ENCODE data around the gene RGS7.
"Not testable (repeated sequence)": the region's sequence is repeated elsewhere in the genome, so short reads cannot be mapped to it uniquely, and the experiment has no call there.

RGS7 gene

GRCh38 chr1:241138248-241138647, 218.8 kb downstream of the RGS7 start:
- DNase-seq (ENCODE audit: low spot score): no peak

DNA sequence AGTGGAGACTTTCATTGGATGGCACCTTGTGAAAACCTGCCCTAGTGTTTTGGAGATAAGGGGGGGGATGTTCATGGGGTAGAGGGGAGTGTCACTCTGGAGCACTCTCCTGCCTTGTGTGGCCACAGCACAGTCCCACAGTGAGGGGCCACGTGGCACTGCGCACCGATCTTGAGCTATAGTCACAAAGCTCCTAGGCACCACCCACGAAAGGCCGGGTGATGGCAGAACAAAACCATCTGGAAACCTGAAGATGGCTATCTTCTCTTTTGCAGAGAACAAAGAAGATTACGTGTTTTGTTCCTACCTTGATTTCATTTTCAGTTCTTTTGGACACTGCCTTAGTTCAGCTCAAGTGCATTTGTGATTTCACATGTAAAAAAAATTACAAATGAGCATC, 220.6 kb downstream of the RGS7 start:
- no peak for DNase-seq (ENCODE audit: low spot score)

DNA sequence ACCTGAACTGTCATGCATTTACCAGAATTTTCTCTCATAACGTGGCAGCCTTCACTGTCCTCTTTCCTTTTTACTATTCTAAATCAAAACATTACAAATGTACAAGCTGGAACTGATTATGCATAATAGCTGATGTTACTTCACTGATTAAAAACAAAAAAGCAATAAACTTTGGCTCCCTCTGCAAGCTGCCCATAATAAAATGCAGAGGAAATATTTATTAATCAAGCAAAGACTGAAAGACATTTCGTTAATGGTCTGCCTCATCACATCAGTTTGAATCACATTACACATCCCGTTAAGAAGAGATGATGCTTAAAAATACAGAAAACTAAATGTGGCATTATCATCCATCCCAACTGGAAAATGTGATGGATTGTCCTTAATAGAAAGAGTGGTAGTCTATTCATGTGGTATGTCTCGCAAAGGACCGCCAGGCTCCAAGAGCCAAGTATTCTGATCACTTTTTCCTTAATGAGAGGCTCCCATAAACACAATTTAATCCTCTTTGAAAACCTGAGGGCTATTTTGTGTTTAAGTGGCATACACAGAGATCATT, 225.3 kb downstream of the RGS7 start:
- no peak for DNase-seq (ENCODE audit: low spot score)

DNA sequence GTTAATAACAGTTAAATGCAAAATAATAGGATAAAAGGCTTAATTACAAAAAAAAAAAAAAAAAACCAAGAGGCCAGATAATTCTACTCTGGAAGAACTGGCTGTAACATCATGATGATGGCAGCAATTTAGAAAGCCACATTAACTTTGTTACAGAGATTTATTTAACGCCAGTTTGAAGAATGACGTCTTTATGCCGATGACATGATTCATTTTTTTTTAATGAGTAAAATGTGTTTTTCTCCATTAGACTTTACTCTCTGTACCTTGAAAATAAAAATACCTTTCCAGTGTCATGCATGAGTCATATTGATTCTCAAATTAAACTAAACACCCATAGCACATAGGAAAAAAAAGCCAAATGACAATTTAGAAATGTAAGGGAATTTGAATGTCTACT, 226.1 kb downstream of the RGS7 start:
- no peak for DNase-seq (ENCODE audit: low spot score)

DNA sequence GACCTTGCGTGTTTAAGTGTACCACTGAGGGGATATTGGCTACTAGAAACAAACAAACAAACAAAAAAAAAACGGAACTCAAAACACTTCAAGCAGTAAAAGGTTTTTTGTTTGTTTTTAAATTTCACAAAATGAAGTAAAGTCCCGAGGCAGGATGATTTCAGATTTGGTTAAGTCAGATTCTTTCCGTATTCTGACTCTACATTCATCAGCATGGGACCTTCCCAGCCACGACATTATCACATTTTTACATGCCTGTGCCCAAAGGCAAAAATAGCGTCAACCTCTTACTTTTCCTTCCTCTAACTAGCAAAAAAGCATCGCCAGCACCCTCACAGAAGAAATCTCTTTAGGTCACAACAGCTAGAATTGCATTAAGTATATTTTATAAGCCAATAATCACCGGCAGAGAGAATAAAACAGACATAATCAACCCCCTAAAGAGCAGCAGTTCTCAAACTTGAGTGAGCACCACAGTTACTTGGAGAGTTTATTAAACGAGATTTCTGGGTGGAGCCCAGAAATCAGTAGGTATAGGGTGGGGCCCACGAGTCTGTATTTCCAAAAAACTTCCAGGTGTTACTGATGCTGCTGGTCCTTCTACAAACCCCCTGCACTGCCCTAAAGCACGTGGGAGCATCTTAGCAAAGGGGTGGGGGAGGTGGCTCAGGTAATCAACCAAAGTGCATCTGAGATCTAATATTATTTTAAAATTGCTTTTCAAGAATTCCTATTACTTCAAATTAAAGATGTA, 227.6 kb downstream of the RGS7 start:
- DNase-seq (ENCODE audit: low spot score): no peak

- DNase-seq (ENCODE audit: low spot score): peak; percentile 47
Observed at GRCh38 chr1:241125286-241125685, 231.7 kb downstream of the RGS7 start.

DNA sequence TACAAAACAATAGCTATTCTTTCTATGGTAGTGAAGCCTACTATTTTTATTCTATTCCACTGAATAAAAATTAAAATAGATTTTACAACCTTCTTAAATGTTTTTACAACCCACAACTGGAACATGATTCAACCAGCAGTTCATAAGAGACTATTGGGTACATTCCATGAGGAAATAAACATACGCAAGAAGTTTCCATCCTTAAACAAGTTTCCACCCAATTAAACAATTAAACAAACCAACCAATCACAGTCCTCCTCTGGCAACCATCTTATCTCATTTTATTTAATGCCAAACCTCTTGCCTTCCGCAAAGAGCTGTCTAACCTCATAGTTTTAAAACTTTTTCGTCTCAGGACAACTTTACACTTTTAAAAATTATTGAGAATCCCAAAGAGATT, 239.0 kb downstream of the RGS7 start:
- DNase-seq (ENCODE audit: low spot score): no peak

- no peak for DNase-seq (ENCODE audit: low spot score)
Observed at GRCh38 chr1:241115784-241116183, 241.2 kb downstream of the RGS7 start.

DNA sequence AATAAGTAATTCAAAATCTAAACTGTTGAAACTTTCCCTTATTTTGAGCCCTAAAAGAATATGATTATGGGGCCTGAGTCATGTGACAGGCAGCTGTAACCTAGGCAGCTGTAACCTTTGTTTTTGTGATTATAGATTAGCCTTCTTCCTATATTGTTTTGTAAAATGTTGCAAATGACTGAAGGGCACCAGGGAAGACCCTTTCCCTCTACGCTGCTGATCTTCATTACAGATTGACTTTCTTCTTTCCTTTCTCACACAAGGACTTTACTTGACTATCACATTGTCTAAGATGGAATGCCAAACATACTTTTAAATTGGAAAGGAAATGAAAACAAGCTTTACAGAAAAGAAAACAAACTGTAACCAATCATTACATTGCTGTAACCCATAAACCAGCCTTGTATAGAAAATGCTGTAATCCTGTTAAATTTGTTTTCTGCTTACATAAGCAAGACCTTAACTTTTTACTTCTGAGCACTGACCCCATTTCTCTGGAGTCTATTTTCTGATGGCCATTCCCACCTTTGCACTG, 242.2 kb downstream of the RGS7 start:
- DNase-seq (ENCODE audit: low spot score): no peak

GRCh38 chr1:241113557-241113956, 243.4 kb downstream of the RGS7 start:
- no peak for DNase-seq (ENCODE audit: low spot score)

- no peak for DNase-seq (ENCODE audit: low spot score)
Observed at GRCh38 chr1:241109039-241109438, 248.0 kb downstream of the RGS7 start.

DNA sequence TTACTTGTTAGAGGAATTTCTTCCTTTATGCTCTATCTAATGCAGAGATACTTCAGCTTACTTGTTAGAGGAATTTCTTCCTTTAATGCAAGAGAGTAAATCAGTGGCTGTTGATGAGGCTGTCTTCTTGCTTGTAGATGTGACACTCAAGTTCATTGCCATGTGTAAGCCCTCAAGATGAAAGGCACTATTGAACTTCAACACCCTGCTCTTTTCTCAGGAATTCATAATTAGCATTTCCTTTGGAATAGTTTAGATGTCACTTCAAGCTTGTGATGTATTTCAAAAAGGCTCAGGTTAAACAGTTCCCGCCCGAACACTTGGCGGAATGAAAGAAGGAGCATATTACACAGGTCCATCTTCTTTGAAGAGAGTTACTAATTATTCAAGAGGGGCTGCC, 251.9 kb downstream of the RGS7 start:
- DNase-seq (ENCODE audit: low spot score): no peak

GRCh38 chr1:241102664-241103063, 254.3 kb downstream of the RGS7 start:
- no peak for DNase-seq (ENCODE audit: low spot score)

- DNase-seq (ENCODE audit: low spot score): no peak
Observed at GRCh38 chr1:241101622-241102021, 255.4 kb downstream of the RGS7 start.

GRCh38 chr1:241097479-241097878, 259.5 kb downstream of the RGS7 start:
- no peak for DNase-seq (ENCODE audit: low spot score)

GRCh38 chr1:241096982-241097381, 260.0 kb downstream of the RGS7 start:
- DNase-seq (ENCODE audit: low spot score): no peak

GRCh38 chr1:241095847-241096246, 261.2 kb downstream of the RGS7 start:
- DNase-seq (ENCODE audit: low spot score): no peak

- no peak for DNase-seq (ENCODE audit: low spot score)
Observed at GRCh38 chr1:241090798-241091197, 266.2 kb downstream of the RGS7 start.

- DNase-seq (ENCODE audit: low spot score): not testable (repeated sequence)
Observed at GRCh38 chr1:241089066-241089465, 267.9 kb downstream of the RGS7 start.

DNA sequence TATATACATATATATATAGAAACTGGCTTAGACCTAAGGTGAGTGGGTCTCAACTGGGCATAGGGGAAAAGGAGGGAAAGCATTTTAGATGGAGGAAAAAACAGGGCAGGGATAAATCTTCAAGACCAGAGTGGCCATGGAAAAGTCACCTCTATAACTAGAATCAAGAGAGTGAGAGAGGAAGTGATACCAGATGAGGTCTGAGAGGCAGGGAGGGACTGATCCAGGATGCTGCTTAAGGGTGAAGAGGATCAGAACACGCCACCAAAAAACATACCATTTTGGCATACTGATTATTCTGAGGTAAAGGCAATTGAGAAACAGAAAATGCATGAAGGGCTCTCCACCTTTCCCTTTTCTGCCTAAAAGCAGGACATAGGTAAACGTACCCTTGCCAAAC, 268.9 kb downstream of the RGS7 start:
- DNase-seq (ENCODE audit: low spot score): not testable (repeated sequence)

- no peak for DNase-seq (ENCODE audit: low spot score)
Observed at GRCh38 chr1:241086686-241087085, 270.3 kb downstream of the RGS7 start.

DNA sequence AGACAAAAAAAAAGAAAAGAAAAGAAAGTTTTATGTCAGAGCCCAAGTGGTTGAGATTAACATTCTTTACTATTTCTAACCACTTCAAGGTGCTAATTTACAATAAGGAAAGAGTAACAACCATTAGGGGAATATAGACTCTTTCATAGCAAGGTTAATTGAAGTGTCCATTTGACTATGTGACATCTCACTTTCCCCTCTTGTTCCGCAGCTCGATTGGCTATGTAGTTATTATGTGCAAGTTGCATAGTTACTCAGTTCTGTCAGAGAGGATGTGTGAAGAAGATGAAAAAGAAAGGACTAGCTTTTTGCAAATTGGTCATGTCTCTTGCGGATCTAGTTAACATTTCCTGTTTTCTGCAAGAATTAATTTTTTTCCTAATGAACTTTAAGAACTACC, 273.7 kb downstream of the RGS7 start:
- DNase-seq (ENCODE audit: low spot score): no peak

- DNase-seq (ENCODE audit: low spot score): no peak
Observed at GRCh38 chr1:241081473-241081872, 275.5 kb downstream of the RGS7 start.

DNA sequence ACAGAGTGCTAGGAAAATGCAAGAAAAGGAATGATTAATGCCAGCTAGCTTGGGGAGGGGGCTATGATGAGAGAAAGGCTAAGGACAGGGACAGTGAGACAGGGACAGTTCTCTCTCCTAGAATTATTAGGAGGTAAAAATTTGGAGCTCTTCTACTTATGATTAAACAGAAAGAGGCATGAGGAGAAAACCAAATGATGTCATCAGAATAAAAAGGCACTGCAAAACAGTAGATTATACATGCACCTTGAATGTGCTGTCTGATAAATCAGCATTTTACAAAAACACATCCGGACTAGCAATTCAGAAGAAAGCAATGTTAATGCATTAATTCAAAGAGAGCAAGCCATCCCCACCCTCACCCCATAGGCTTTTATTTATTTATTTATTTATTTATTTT, 277.5 kb downstream of the RGS7 start:
- no peak for DNase-seq (ENCODE audit: low spot score)

Data from putamen (tissue), 1 donor.